SH-SY5Y (cell line): Measurements from ENCODE around the gene PCDHB14.

Experiments used
- GATA2 ChIP-seq: IDR thresholded peaks from 2 replicates; pipeline ENCODE4 v1.6.1; 2011; ENCODE audit warnings: mild to moderate bottlenecking, low read depth, low read length
- GATA3 ChIP-seq: IDR thresholded peaks from 2 replicates; pipeline ENCODE4 v1.6.1; 2011; ENCODE audit warnings: low read depth, mild to moderate bottlenecking, low read length, moderate library complexity

DNA sequence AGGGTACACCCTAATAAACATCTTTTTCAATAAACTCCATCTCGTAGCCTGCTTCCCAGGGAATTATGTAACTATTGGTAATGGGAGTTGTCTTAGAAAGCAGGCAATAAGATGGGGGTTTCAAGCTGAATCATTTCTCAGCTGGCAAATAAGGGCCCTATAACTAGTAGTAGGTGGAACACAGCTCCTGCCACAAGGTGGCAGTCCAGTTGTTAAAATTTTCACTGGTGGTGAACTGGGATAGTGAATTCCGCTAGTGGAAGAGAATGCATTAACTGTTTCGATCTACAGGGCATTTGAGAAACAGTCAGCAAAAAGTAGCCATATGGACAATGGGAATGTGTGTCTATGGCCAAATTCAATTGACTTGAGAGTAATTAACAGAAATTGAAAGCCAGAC is 49.8 kb downstream of the PCDHB14 start:
- TF ChIP-seq GATA3 (no peak), GATA2 (no peak)
